OCI-LY1 (cell line): ENCODE data around the gene SSH2.

Experiments
- H2AFZ ChIP-seq: fragments of 200-600 bp; sonication (generic), shearing (Covaris generic); 2 replicates; pipeline ENCODE4 v1.6.0; 2014; ENCODE audit warnings: antibody characterized with exemption, mild to moderate bottlenecking, low read length
- H3F3A ChIP-seq: fragments of 200-600 bp; sonication (generic), shearing (Covaris generic); 2 replicates; pipeline ENCODE4 v1.6.0; 2014; ENCODE audit warnings: mild to moderate bottlenecking, antibody characterized with exemption, low read length, moderate library complexity; ENCODE audit not compliant: insufficient read depth
- H3K27ac ChIP-seq: fragments of 200-600 bp; sonication (generic); 2 replicates; pipeline ENCODE4 v1.5.1; 2014; ENCODE audit warnings: low read length, mixed run types, mild to moderate bottlenecking, low read depth; ENCODE audit not compliant: poor library complexity, severe bottlenecking
- H3K27me3 ChIP-seq: fragments of 200-600 bp; sonication (generic); 2 replicates; pipeline ENCODE4 v1.6.0; 2014; ENCODE audit warnings: antibody characterized with exemption, mild to moderate bottlenecking, low read length, moderate library complexity; ENCODE audit not compliant: insufficient read depth
- H3K36me3 ChIP-seq: fragments of 200-600 bp; sonication (generic); 2 replicates; pipeline ENCODE4 v1.6.1; 2014; ENCODE audit warnings: mild to moderate bottlenecking, antibody characterized with exemption, low read length, moderate library complexity, mixed read lengths; ENCODE audit not compliant: insufficient read depth
- H3K4me1 ChIP-seq: fragments of 200-600 bp; sonication (generic); 2 replicates; pipeline ENCODE4 v1.5.1; 2014; ENCODE audit warnings: mild to moderate bottlenecking, low read length, moderate library complexity; ENCODE audit not compliant: insufficient read depth, severe bottlenecking
- H3K4me2 ChIP-seq: fragments of 200-600 bp; sonication (generic), shearing (Covaris generic); 2 replicates; pipeline ENCODE4 v1.6.1; 2014; ENCODE audit warnings: low read length
- H3K4me3 ChIP-seq: fragments of 200-600 bp; sonication (generic); 2 replicates; pipeline ENCODE4 v1.5.1; 2014; ENCODE audit warnings: low read length, low read depth, mild to moderate bottlenecking, mixed read lengths; ENCODE audit not compliant: poor library complexity, severe bottlenecking
- H3K79me2 ChIP-seq: fragments of 200-600 bp; shearing (Covaris generic); 2 replicates; pipeline ENCODE4 v1.6.1; 2016; ENCODE audit warnings: mixed run types, low read length, mixed read lengths; ENCODE audit not compliant: insufficient read depth
- H3K9ac ChIP-seq: fragments of 200-600 bp; sonication (generic), shearing (Covaris generic); 2 replicates; pipeline ENCODE4 v1.6.1; 2014; ENCODE audit warnings: mild to moderate bottlenecking, low read length, mixed read lengths
- H3K9me2 ChIP-seq: fragments of 200-600 bp; sonication (generic), shearing (Covaris generic); 2 replicates; pipeline ENCODE4 v1.6.1; 2014; ENCODE audit warnings: low read depth, mild to moderate bottlenecking, low read length, mixed read lengths
- H3K9me3 ChIP-seq: fragments of 200-600 bp; shearing (Covaris generic); 2 replicates; pipeline ENCODE4 v1.6.1; 2014; ENCODE audit warnings: low read length, mixed read lengths
- H4K20me1 ChIP-seq: fragments of 200-600 bp; sonication (generic), shearing (Covaris generic); 2 replicates; pipeline ENCODE4 v1.6.0; 2016; ENCODE audit warnings: mild to moderate bottlenecking, low read length; ENCODE audit not compliant: insufficient read depth
- EZH2 ChIP-seq: fragments of 200-600 bp; sonication (generic), shearing (Covaris generic); IDR thresholded peaks from 2 replicates; pipeline ENCODE4 v1.8.0; 2017; ENCODE audit warnings: borderline replicate concordance, mixed run types, mild to moderate bottlenecking, antibody characterized with exemption, low read length, moderate library complexity, mixed read lengths
- TF ChIP-seq, protein P1 (sequence below): fragments of 200-600 bp; sonication (generic), shearing (Covaris generic); IDR thresholded peaks from 2 replicates; pipeline ENCODE4 v1.5.1; 2017; ENCODE audit warnings: mild to moderate bottlenecking, antibody characterized with exemption, low read length, moderate library complexity, mixed read lengths

Gene SSH2

DNA sequence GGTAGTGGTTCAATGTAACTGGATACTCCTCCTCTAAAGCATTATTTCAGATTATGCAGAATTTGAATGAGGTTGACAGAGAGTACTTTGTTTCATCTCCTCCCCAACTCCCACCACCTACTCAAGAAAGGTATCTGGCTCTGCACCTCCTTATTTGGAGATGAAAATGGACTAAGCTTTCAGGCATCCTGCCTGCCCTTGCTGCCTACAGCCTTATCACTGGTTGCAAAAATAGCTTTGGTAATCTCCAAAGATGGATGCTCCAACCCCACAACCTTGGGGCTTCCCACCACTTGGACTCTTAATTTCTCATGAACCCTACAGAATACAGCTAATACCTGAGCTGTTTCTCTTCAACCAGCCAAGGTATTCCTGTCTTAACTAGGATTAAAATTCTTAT is 262.1 kb downstream of the SSH2 start:
- Histone ChIP-seq H3F3A (no peaks in the 10 kb centered on the region), H3K4me1 (no peaks in the 10 kb centered on the region), H3K36me3 (peaks cover 94% of the 10 kb centered on the region), H4K20me1 (no peaks in the 10 kb centered on the region), H3K9ac (no peak overlapping the region), H3K4me3 (no peak overlapping the region), H2AFZ (no peak overlapping the region), H3K27ac (no peak overlapping the region), H3K4me2 (no peak overlapping the region), H3K9me3 (no peaks in the 10 kb centered on the region), H3K27me3 (no peaks in the 10 kb centered on the region), H3K79me2 (no peaks in the 10 kb centered on the region), H3K9me2 (no peaks in the 10 kb centered on the region)
- TF ChIP-seq, protein P1, sequence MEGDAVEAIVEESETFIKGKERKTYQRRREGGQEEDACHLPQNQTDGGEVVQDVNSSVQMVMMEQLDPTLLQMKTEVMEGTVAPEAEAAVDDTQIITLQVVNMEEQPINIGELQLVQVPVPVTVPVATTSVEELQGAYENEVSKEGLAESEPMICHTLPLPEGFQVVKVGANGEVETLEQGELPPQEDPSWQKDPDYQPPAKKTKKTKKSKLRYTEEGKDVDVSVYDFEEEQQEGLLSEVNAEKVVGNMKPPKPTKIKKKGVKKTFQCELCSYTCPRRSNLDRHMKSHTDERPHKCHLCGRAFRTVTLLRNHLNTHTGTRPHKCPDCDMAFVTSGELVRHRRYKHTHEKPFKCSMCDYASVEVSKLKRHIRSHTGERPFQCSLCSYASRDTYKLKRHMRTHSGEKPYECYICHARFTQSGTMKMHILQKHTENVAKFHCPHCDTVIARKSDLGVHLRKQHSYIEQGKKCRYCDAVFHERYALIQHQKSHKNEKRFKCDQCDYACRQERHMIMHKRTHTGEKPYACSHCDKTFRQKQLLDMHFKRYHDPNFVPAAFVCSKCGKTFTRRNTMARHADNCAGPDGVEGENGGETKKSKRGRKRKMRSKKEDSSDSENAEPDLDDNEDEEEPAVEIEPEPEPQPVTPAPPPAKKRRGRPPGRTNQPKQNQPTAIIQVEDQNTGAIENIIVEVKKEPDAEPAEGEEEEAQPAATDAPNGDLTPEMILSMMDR = no peak
- TF ChIP-seq EZH2 = no peak

DNA sequence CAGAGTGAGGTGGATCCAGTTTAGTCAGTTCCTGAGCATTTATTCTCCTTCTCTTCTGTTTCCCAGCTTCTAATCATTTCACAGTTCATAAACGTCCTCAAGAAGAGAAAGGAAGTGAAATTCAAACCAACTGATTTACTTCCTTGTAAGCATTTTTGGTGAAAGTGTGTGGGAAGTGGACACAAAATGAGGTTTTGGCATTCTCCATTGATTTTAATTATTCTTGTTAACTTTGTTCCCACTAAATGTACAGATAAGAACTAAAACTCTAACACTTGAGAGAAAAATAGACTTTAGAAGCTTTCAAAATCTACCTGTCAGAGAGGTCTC is 264.6 kb downstream of the SSH2 start:
- TF ChIP-seq EZH2 = no peak
- TF ChIP-seq, protein P1 = no peak
- no peak overlapping the region for H3K4me2 ChIP-seq
- no peak overlapping the region for H3K9ac ChIP-seq
- H3K4me1 ChIP-seq = no peaks in the 10 kb centered on the region
- no peaks in the 10 kb centered on the region for H3K27me3 ChIP-seq
- H3F3A ChIP-seq = no peaks in the 10 kb centered on the region
- H3K9me2 ChIP-seq = no peaks in the 10 kb centered on the region
- H3K4me3 ChIP-seq = no peak overlapping the region
- H4K20me1 ChIP-seq = no peaks in the 10 kb centered on the region
- H3K27ac ChIP-seq = no peak overlapping the region
- H3K36me3 ChIP-seq = peaks cover 96% of the 10 kb centered on the region
- H2AFZ ChIP-seq = no peak overlapping the region
- no peaks in the 10 kb centered on the region for H3K79me2 ChIP-seq
- H3K9me3 ChIP-seq = no peaks in the 10 kb centered on the region

DNA sequence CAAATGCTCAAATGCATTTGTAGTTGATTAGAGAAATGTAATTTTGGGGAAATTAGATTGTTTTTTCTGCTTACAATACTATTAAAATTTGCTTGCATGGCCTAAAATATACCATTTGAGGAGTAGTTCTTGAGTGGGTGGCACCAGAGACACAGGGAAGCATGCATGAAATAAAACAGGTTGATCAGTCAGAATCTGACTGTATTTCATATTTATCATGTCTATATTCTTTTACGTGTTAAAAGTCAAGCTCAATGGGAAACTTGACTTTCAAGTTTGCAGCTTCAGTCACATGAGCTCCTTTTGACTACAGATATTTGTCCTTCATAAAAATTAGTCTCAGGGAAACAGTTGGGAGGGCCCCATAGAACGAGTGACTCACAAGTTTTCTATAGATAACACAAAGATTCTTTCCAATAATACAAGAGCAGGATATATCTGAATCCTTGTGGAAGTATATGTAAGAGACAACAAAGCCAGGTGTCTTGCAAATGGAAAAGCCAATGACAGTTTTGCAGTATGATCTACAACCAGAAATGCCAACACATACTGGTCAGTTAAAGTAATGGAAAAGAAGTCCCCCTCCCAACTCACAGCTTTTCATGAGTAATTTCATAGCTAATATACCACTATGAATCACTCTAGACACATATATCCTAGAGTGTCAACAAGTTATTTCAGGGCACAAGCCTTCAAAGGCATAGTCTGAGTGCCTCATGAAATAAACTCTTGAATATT is 265.1 kb downstream of the SSH2 start:
- Histone ChIP-seq H3K9me3 (no peaks in the 10 kb centered on the region), H3K79me2 (no peaks in the 10 kb centered on the region), H3K9ac (no peak overlapping the region), H3K36me3 (peaks cover 96% of the 10 kb centered on the region), H3K9me2 (no peaks in the 10 kb centered on the region), H3K4me3 (no peak overlapping the region), H3K4me1 (no peaks in the 10 kb centered on the region), H3K4me2 (no peak overlapping the region), H3F3A (no peaks in the 10 kb centered on the region), H2AFZ (no peak overlapping the region), H3K27me3 (no peaks in the 10 kb centered on the region), H4K20me1 (no peaks in the 10 kb centered on the region), H3K27ac (no peak overlapping the region)
- TF ChIP-seq, protein P1 = no peak
- no peak for TF ChIP-seq EZH2
